ENCODE measurements around the gene ARMC2. TPM values are rescaled to one million over a fixed set of nuclear protein-coding genes. Genes with fewer than 3 reads are reported as not detected.
A peak's percentile ranks its signal among the peaks of the same experiment; 100 is the strongest.
"Not testable (repeated sequence)": the region's sequence is repeated elsewhere in the genome, so short reads cannot be mapped to it uniquely, and the experiment has no call there.

The ARMC2 gene
- polyA plus RNA-seq, 3 donors from 2014 or later, result 4.0 to 8.5 (median 4.2) TPM

DNA sequence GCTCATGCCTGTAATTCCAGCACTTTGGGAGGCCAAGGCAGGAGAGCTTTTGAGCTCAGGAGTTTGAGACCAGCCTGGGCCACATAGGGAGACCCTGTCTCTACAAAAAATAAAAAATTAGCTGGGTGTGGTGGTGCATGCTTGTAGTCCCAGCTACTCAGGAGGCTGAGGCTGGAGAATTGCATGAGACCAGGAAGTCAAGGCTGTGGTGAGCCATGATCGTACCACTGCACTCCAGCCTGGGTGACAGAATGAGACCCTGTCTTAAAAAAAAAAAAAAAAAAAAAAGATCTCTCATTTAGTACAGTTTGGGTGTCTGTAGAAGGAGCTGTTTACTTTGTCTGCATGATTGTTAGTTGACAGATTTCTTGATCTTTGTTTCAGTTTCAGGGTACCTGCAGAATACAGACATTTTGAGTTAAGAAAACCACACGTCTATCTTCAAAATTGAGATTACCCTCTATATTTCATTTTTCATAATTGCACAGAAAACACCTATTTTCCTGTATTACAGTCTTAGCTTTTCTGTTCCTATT is 17.6 kb downstream of the ARMC2 start:
- Mint-ChIP-seq H3K4me1 (peaks cover 29 to 45% of the 10 kb centered on the region in 2 donors), H3K36me3 (peaks cover 5 to 30% (median 29%) of the 10 kb centered on the region in 3 donors), H3K4me3 (peak overlapping the region in 4 of 5 donors; percentile 22 to 48 (median 28)), H3K27ac (peak overlapping the region; percentile 31 to 89 (median 68))
- not testable (repeated sequence) for H3K9me3 Mint-ChIP-seq; H3K27me3 Mint-ChIP-seq (ENCODE audit: low read depth in 3 of 3)
- peak in 2 of 3 donors; percentile 12 to 22 for DNase-seq

- Mint-ChIP-seq H3K4me1 (peaks cover 39 to 55% of the 10 kb centered on the region in 2 donors), H3K4me3 (no peak overlapping the region), H3K36me3 (peaks cover 0 to 32% (median 29%) of the 10 kb centered on the region in 3 donors), H3K27ac (peak overlapping the region in 1 of 6 donors; percentile 70), H3K27me3 (ENCODE audit: low read depth in 3 of 3) (no peaks in the 10 kb centered on the region), H3K9me3 (no peaks in the 10 kb centered on the region)
- DNase-seq, result no peak
Measured at GRCh38 chr6:108866798-108867197, 18.6 kb downstream of the ARMC2 start.

DNA sequence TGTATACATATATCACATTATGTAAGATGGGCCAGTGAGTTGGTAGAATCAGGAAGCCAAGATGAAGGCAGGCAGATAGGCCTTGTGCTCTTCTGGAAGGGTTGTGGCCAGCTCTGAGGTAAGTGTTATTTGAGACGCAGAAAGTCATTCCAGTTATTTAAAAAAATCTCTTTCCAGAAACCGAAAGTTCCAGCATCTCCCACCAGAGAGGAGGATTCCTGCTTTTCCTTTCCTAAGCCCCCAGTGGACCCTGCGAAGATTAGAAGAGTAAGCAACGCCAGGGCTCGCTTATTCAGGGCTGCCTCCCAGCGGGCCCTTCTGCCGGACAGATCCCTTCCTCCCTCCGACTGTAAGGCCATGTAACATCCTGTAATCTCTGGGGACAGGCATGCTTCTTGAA is 20.4 kb downstream of the ARMC2 start:
- H3K36me3 Mint-ChIP-seq, result peaks cover 0 to 31% (median 24%) of the 10 kb centered on the region in 3 donors
- H3K27me3 Mint-ChIP-seq (ENCODE audit: low read depth in 3 of 3), result no peaks in the 10 kb centered on the region
- H3K27ac Mint-ChIP-seq, result peak overlapping the region in 1 of 6 donors; percentile 4
- no peak overlapping the region for H3K4me3 Mint-ChIP-seq
- H3K4me1 Mint-ChIP-seq, result peaks cover 43 to 58% of the 10 kb centered on the region in 2 donors
- no peak for DNase-seq
- no peaks in the 10 kb centered on the region for H3K9me3 Mint-ChIP-seq

DNA sequence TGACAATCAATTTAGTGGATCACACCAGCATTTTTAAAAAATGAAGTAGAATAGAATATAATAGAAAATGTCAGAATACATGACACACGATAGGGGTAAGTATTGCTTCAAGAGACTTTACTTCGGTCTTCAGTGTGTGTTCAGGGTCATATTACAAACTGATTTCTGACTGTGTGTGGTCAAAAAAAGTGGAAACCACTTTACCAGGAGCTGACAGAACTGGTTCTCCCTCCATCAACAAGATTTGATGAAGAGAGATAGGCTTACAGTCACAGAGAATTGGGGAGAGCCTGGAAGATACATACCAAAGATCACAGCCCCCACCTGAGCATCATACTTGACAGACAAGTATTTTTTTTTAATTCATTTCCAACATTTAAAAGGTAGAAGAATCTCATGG is 21.7 kb downstream of the ARMC2 start:
- peaks cover 0 to 23% (median 21%) of the 10 kb centered on the region in 3 donors for H3K36me3 Mint-ChIP-seq
- peak overlapping the region in 4 of 6 donors; percentile 7 to 64 (median 46) for H3K27ac Mint-ChIP-seq
- DNase-seq, result no peak
- peaks cover 54 to 62% of the 10 kb centered on the region in 2 donors for H3K4me1 Mint-ChIP-seq
- H3K27me3 Mint-ChIP-seq (ENCODE audit: low read depth in 3 of 3), result no peaks in the 10 kb centered on the region
- no peaks in the 10 kb centered on the region for H3K9me3 Mint-ChIP-seq
- no peak overlapping the region for H3K4me3 Mint-ChIP-seq

GRCh38 chr6:108870357-108870756 is 22.1 kb downstream of the ARMC2 start:
- Mint-ChIP-seq H3K36me3 (peaks cover 0 to 23% (median 21%) of the 10 kb centered on the region in 3 donors), H3K27ac (peak overlapping the region in 5 of 6 donors; percentile 7 to 96 (median 64)), H3K4me1 (peaks cover 58 to 67% of the 10 kb centered on the region in 2 donors), H3K27me3 (ENCODE audit: low read depth in 3 of 3) (no peaks in the 10 kb centered on the region), H3K9me3 (no peaks in the 10 kb centered on the region), H3K4me3 (peak overlapping the region in 1 of 5 donors; percentile 12)
- DNase-seq, result no peak

- H3K4me3 Mint-ChIP-seq, result peak overlapping the region; percentile 5 to 79 (median 34)
- no peaks in the 10 kb centered on the region for H3K9me3 Mint-ChIP-seq
- H3K27ac Mint-ChIP-seq, result peak overlapping the region; percentile 79 to 97 (median 93)
- H3K4me1 Mint-ChIP-seq, result peaks cover 52 to 61% of the 10 kb centered on the region in 2 donors
- DNase-seq, result peak; percentile 56 to 63 (median 58)
- no peaks in the 10 kb centered on the region for H3K27me3 Mint-ChIP-seq (ENCODE audit: low read depth in 3 of 3)
- H3K36me3 Mint-ChIP-seq, result peaks cover 2 to 27% (median 26%) of the 10 kb centered on the region in 3 donors
Measured at GRCh38 chr6:108872141-108872557, 23.9 kb downstream of the ARMC2 start.

DNA sequence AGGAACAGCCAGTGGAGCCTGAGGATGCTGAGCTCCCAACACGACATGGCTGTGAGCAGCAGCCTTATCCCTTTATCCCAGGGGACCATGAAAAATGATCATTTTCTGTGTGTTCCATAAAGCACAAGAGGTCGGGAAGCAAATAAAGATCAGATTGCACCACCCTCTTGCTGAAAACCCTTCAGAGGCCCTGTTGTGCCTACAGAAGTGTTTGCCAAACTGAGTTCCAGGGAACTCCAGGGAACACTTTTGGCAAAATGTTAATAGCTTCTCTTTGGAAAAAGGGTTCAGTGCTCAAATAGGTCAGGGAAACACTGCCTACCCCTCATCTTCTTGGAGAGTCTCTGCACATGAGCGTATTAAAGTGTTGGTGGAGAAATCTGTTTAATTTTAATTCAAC is 24.4 kb downstream of the ARMC2 start:
- no peak for DNase-seq
- H3K4me1 Mint-ChIP-seq, result peaks cover 52 to 61% of the 10 kb centered on the region in 2 donors
- peak overlapping the region; percentile 5 to 79 (median 34) for H3K4me3 Mint-ChIP-seq
- H3K36me3 Mint-ChIP-seq, result peaks cover 4 to 31% (median 30%) of the 10 kb centered on the region in 3 donors
- H3K9me3 Mint-ChIP-seq, result no peaks in the 10 kb centered on the region
- no peaks in the 10 kb centered on the region for H3K27me3 Mint-ChIP-seq (ENCODE audit: low read depth in 3 of 3)
- H3K27ac Mint-ChIP-seq, result peak overlapping the region; percentile 79 to 97 (median 93)

DNA sequence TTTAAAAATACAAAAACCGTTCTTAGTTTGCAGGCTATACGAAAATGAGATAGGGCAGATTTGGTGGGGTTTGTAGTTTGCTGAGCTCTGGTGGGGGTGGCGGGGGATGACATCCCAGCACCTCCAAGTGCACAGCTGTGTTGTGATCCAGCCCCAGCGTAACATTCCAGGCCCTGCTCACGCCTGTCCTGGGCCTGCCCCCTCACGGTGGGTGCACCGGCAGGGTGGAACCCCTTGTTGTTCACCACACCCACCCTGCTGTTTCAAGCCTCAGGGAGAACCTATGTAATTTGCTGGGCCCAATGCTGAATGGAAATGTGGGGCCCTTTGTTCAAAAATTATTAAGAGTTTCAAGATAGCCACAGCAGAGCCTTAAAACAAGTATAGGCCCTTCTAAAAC is 25.0 kb downstream of the ARMC2 start:
- Mint-ChIP-seq H3K36me3 (peaks cover 7 to 38% (median 37%) of the 10 kb centered on the region in 3 donors), H3K27ac (peak overlapping the region; percentile 42 to 97 (median 93)), H3K4me1 (peaks cover 52 to 61% of the 10 kb centered on the region in 2 donors), H3K27me3 (ENCODE audit: low read depth in 3 of 3) (no peaks in the 10 kb centered on the region), H3K9me3 (no peaks in the 10 kb centered on the region), H3K4me3 (peak overlapping the region in 1 of 5 donors; percentile 89)
- no peak for DNase-seq

DNA sequence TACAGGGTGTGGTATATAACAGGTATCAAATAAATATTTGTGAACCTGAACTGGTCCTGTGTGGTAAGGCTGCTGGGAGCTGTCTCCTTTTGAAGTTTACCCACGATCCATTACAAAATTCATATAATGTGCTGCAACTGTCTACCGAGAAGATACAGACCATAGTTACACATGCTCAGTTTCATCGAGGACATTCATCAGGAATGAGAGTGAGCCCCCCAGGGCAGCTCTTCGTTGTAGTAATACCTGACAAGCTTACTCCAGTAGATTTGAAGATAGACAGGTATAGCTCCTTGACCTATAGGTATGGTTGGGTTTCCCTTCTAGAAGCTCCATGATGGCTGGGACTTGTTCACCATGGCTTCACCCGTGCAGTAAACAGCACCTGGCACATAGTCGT is 25.7 kb downstream of the ARMC2 start:
- Mint-ChIP-seq H3K36me3 (peaks cover 13 to 39% (median 38%) of the 10 kb centered on the region in 3 donors), H3K4me3 (peak overlapping the region; percentile 70 to 89 (median 72)), H3K4me1 (peaks cover 52 to 61% of the 10 kb centered on the region in 2 donors), H3K27me3 (ENCODE audit: low read depth in 3 of 3) (no peaks in the 10 kb centered on the region), H3K9me3 (no peaks in the 10 kb centered on the region), H3K27ac (peak overlapping the region; percentile 79 to 97 (median 94))
- no peak for DNase-seq

- Mint-ChIP-seq H3K4me3 (peak overlapping the region; percentile 70 to 89 (median 72)), H3K27me3 (ENCODE audit: low read depth in 3 of 3) (peaks cover 0 to 3% (median 0%) of the 10 kb centered on the region in 3 donors), H3K4me1 (peaks cover 52 to 61% of the 10 kb centered on the region in 2 donors), H3K36me3 (peaks cover 20 to 44% (median 42%) of the 10 kb centered on the region in 3 donors), H3K9me3 (no peaks in the 10 kb centered on the region), H3K27ac (peak overlapping the region; percentile 79 to 97 (median 94))
- peak; percentile 50 to 58 (median 54) for DNase-seq
Measured at GRCh38 chr6:108874470-108875160, 26.4 kb downstream of the ARMC2 start.

- Mint-ChIP-seq H3K36me3 (peaks cover 24 to 44% (median 42%) of the 10 kb centered on the region in 3 donors), H3K9me3 (no peaks in the 10 kb centered on the region), H3K4me3 (peak overlapping the region; percentile 70 to 89 (median 72)), H3K27ac (peak overlapping the region; percentile 79 to 97 (median 94)), H3K4me1 (peaks cover 52 to 56% of the 10 kb centered on the region in 2 donors), H3K27me3 (ENCODE audit: low read depth in 3 of 3) (peaks cover 0 to 3% (median 0%) of the 10 kb centered on the region in 3 donors)
- DNase-seq, result no peak
Measured at GRCh38 chr6:108875161-108875555, 26.9 kb downstream of the ARMC2 start.

DNA sequence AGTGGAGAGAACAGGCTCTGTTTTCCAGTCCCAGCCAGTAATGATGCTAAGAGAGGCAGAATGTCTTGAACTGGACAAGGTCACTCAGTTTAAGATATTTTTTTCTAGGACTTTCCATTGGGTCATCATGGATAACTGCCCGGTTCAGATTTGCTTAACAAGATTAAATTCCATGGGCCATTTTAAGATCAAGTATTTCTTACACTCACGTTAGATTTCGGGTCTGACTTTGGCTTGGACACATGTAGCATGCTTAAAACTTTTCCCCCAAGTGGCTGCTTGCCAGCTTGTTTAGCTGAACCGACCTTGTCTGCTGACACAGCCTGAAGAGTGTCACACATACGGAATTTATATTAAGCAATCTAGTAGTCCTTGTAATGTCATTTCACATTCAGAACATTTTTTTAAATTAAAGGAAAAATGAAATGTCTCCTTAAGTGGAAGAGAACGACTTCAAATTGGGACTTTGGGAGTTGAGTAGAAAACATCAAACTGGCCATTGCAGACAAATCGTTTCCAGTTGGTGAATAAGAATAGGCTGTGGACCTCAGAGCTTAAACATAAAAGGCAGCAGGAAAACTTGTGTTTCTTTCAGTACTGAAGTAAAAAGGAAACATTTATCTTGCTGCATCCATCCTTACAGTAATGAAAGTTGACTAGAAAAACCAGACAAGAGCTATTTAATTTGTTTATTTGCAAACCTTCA is 29.0 kb downstream of the ARMC2 start:
- Mint-ChIP-seq H3K4me1 (peaks cover 35 to 36% of the 10 kb centered on the region in 2 donors), H3K36me3 (peaks cover 31 to 51% (median 34%) of the 10 kb centered on the region in 3 donors), H3K27me3 (ENCODE audit: low read depth in 3 of 3) (peaks cover 0 to 3% (median 0%) of the 10 kb centered on the region in 3 donors), H3K4me3 (no peak overlapping the region), H3K9me3 (no peaks in the 10 kb centered on the region), H3K27ac (no peak overlapping the region)
- DNase-seq, result no peak

DNA sequence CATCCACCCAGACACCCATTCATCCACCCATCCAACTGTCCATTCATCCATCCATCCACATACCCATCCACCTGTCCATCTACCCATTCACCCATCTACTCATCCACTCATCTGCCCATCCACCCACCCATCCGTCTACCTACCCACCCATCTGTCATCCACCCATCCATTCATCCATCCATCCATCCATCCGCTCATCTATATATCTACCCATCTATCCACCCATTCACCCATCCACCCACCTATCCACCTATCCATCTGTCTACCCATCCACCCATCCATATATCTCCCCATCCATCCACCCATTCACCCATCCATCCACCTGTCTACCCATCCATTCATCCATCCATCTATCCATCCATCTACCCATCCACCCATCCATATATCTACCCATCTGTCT is 30.7 kb downstream of the ARMC2 start:
- no peaks in the 10 kb centered on the region for H3K9me3 Mint-ChIP-seq
- H3K27me3 Mint-ChIP-seq (ENCODE audit: low read depth in 3 of 3), result peaks cover 0 to 3% (median 0%) of the 10 kb centered on the region in 3 donors
- H3K36me3 Mint-ChIP-seq, result peaks cover 31 to 58% (median 44%) of the 10 kb centered on the region in 3 donors
- no peak overlapping the region for H3K4me3 Mint-ChIP-seq
- no peak for DNase-seq
- peaks cover 23 to 27% of the 10 kb centered on the region in 2 donors for H3K4me1 Mint-ChIP-seq
- no peak overlapping the region for H3K27ac Mint-ChIP-seq
